Gastroesophageal sphincter (tissue), 4 donors: ENCODE results near the gene MCUB. TPM values are rescaled to one million over a fixed set of nuclear protein-coding genes. Genes with fewer than 3 reads are reported as not detected.
A peak's percentile ranks its signal among the peaks of the same experiment; 100 is the strongest.
"Not testable (repeated sequence)": the region's sequence is repeated elsewhere in the genome, so short reads cannot be mapped to it uniquely, and the experiment has no call there.

Experiments used
- ATAC-seq: fragments of 150-250 bp; one replicate; pipeline ENCODE4 v1.9.1; 2016; ENCODE audit warnings: mild to moderate bottlenecking, moderate library complexity
- H3K27ac ChIP-seq, 4 donors: fragments of 200-600 bp; sonication (generic) in 3 of 4; 1 replicate in 3 of 4; 2 replicates in 1 of 4; pipeline ENCODE4 v1.5.1; 2016 to 2019
- H3K27me3 ChIP-seq: fragments of 200-600 bp; sonication (generic); one replicate; pipeline ENCODE4 v1.5.1; 2019
- H3K36me3 ChIP-seq, 2 donors: fragments of 200-600 bp; sonication (generic); one replicate each; pipeline ENCODE4 v1.5.1; 2019; ENCODE audit warnings: control low read depth in 1 of 2
- H3K4me1 ChIP-seq, 3 donors: fragments of 200-600 bp; sonication (generic); 1 replicate in 2 of 3; 2 replicates in 1 of 3; pipeline ENCODE4 v1.5.1; 2016 to 2019; ENCODE audit warnings: control low read depth in 2 of 3
- H3K4me3 ChIP-seq, 2 donors: fragments of 200-600 bp; sonication (generic); one replicate each; pipeline ENCODE4 v1.5.1; 2019; ENCODE audit warnings: mild to moderate bottlenecking in 1 of 2, moderate library complexity in 1 of 2
- H3K9me3 ChIP-seq, 3 donors: fragments of 200-600 bp; sonication (generic); one replicate each; pipeline ENCODE4 v1.5.1; 2017 to 2019; ENCODE audit warnings: control low read depth in 2 of 3
- CTCF ChIP-seq, 4 experiments: fragments of 200-600 bp in 2 of 4; fragments of 450-650 bp in 2 of 4; sonication (generic) in 1 of 4; IDR thresholded peaks; one replicate each; pipeline ENCODE4 v1.5.1; 2017 to 2019; ENCODE audit warnings: antibody characterized with exemption in 4 of 4, mild to moderate bottlenecking in 2 of 4, moderate library complexity in 2 of 4
- EP300 ChIP-seq: sonication (generic); formaldehyde crosslinking; IDR thresholded peaks from one replicate; pipeline ENCODE4 v1.6.1; 2017; ENCODE audit warnings: antibody characterized with exemption, mild to moderate bottlenecking
- POLR2A ChIP-seq, 2 donors: fragments of 450-650 bp; IDR thresholded peaks; one replicate each; pipeline ENCODE4 v1.6.1; 2017; ENCODE audit warnings: antibody characterized with exemption in 2 of 2, mild to moderate bottlenecking in 2 of 2, moderate library complexity in 1 of 2
- POLR2AphosphoS5 ChIP-seq: sonication (generic); formaldehyde crosslinking; IDR thresholded peaks from one replicate; pipeline ENCODE4 v1.6.1; 2017; ENCODE audit warnings: antibody characterized with exemption
- WGBS, 2 donors: methylation state at CpG; one replicate each; pipeline ENCODE4 v1.1.5; 2018; ENCODE audit warnings: low coverage in 1 of 2; 5-methylcytosine and 5-hydroxymethylcytosine counted together
- total RNA-seq, 4 donors: library from RNA; depleted of rRNA; stranded (reverse); fragments of >200 nt; gene quantifications; one replicate each; pipeline ENCODE4 v1.1.0, GENCODE V29; 2016

Gene MCUB
- total RNA-seq, 4 donors from 2014 or later = 3.9 to 33.4 (median 13.3) TPM

- Histone ChIP-seq H3K36me3 (peaks cover 0 to 6% of the 10 kb centered on the region in 2 donors), H3K9me3 (peaks cover 0 to 5% (median 0%) of the 10 kb centered on the region in 3 donors), H3K4me3 (no peak overlapping the region), H3K27me3 (no peaks in the 10 kb centered on the region), H3K4me1 (peaks cover 0 to 6% (median 0%) of the 10 kb centered on the region in 3 donors), H3K27ac (no peak overlapping the region)
- ATAC-seq = no peak
- TF ChIP-seq CTCF (IDR thresholded peaks at IDR 0.05) (no peak), POLR2A (IDR thresholded peaks at IDR 0.05) (no peak), EP300 (no peak), POLR2AphosphoS5 (no peak)
- 84 to 90% methylated on average over 2 to 3 of the region's 3 CpGs for WGBS, 2 donors
These were observed 5.1 kb upstream of the MCUB start for GRCh38 chr4:109554971-109555370.

- WGBS, 2 donors = 100% methylated on average over 1 of the region's 28 CpGs; no CpG with 5 or more reads in 1 of the 2 donors
- Histone ChIP-seq H3K4me1 (peaks cover 0 to 29% (median 8%) of the 10 kb centered on the region in 3 donors), H3K36me3 (peaks cover 0 to under 1% of the 10 kb centered on the region in 2 donors), H3K27me3 (no peaks in the 10 kb centered on the region), H3K27ac (no peak overlapping the region), H3K4me3 (no peak overlapping the region), H3K9me3 (peaks cover 0 to 5% (median 0%) of the 10 kb centered on the region in 3 donors)
- no peak for ATAC-seq
- TF ChIP-seq CTCF (IDR thresholded peaks at IDR 0.05) (no peak), POLR2AphosphoS5 (no peak), POLR2A (IDR thresholded peaks at IDR 0.05) (no peak), EP300 (no peak)
These were observed 2.6 kb upstream of the MCUB start for GRCh38 chr4:109557433-109557832.

- not testable (repeated sequence) for H3K27me3 ChIP-seq, H3K9me3 ChIP-seq, H3K27ac ChIP-seq, H3K36me3 ChIP-seq, ATAC-seq, H3K4me3 ChIP-seq
- 90 to 92% methylated on average over 2 to 3 of the region's 6 CpGs for WGBS, 2 donors
- H3K4me1 ChIP-seq = peaks cover 0 to 31% (median 8%) of the 10 kb centered on the region in 3 donors
These were observed 2.0 kb upstream of the MCUB start for GRCh38 chr4:109558095-109558494.

- 0% methylated on average over 2 of the region's 27 CpGs; no CpG with 5 or more reads in 1 of the 2 donors for WGBS, 2 donors
- Histone ChIP-seq H3K9me3 (peaks cover 0 to 5% (median 0%) of the 10 kb centered on the region in 3 donors), H3K27me3 (no peaks in the 10 kb centered on the region), H3K4me1 (peaks cover 0 to 31% (median 8%) of the 10 kb centered on the region in 3 donors), H3K27ac (peak overlapping the region; percentile 45 to 91 (median 88)), H3K36me3 (no peaks in the 10 kb centered on the region), H3K4me3 (peak overlapping the region; percentile 40 to 74)
- TF ChIP-seq POLR2AphosphoS5 = no peak
- ATAC-seq = peak; percentile 19
These were observed 442 bp upstream of the MCUB start for GRCh38 chr4:109559625-109559982.

- no peaks in the 10 kb centered on the region for H3K27me3 ChIP-seq
- peak overlapping the region; percentile 21 to 91 (median 88) for H3K27ac ChIP-seq
- no peaks in the 10 kb centered on the region for H3K36me3 ChIP-seq
- H3K4me3 ChIP-seq = peak overlapping the region; percentile 40 to 74
- TF ChIP-seq POLR2AphosphoS5 (peak; percentile 50), CTCF (IDR thresholded peaks at IDR 0.05) (no peak)
- H3K9me3 ChIP-seq = peaks cover 0 to 5% (median 0%) of the 10 kb centered on the region in 3 donors
- ATAC-seq = peak; percentile 63
- WGBS, 2 donors = 0 to 2% methylated on average over 5 to 11 of the region's 29 CpGs
- peaks cover 0 to 31% (median 8%) of the 10 kb centered on the region in 3 donors for H3K4me1 ChIP-seq
These were observed 828 bp downstream of the MCUB start for GRCh38 chr4:109560687-109561461.
